Prostate gland (tissue), 2 donors: ENCODE data around the gene MLIP.

Source experiments
- POLR2A ChIP-seq: fragments of 450-650 bp; IDR thresholded peaks from one replicate; pipeline ENCODE4 v1.6.1; 2016; ENCODE audit warnings: antibody characterized with exemption, mild to moderate bottlenecking
- TF ChIP-seq, protein P1 (sequence below), 4 experiments: fragments of 200-600 bp in 2 of 4; fragments of 450-650 bp in 2 of 4; sonication (generic) in 2 of 4; IDR thresholded peaks; 1 replicate in 3 of 4; 2 replicates in 1 of 4; pipeline ENCODE4 v1.5.1; 2016 to 2019; ENCODE audit warnings: antibody characterized with exemption in 4 of 4, mild to moderate bottlenecking in 2 of 4, moderate library complexity in 2 of 4

DNA sequence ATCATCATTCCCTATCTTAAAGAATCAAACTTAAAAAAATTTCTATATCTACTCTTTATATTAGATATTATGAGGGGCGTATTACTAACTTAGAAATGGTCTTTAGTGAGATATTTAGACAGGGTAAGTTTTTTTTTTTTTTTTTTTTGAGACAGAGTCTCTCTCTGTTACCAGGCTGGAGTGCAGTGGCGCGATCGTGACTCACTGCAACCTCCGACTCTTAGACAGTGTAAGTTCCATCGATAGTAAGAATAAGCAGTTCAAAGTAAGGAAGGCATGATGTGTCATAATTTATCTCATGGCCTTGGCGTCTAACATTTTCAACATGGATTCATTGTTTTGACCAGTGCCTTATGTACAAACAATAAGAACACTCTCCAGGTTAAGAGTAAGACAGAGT is 72.4 kb downstream of the MLIP start:
- TF ChIP-seq, protein P1, sequence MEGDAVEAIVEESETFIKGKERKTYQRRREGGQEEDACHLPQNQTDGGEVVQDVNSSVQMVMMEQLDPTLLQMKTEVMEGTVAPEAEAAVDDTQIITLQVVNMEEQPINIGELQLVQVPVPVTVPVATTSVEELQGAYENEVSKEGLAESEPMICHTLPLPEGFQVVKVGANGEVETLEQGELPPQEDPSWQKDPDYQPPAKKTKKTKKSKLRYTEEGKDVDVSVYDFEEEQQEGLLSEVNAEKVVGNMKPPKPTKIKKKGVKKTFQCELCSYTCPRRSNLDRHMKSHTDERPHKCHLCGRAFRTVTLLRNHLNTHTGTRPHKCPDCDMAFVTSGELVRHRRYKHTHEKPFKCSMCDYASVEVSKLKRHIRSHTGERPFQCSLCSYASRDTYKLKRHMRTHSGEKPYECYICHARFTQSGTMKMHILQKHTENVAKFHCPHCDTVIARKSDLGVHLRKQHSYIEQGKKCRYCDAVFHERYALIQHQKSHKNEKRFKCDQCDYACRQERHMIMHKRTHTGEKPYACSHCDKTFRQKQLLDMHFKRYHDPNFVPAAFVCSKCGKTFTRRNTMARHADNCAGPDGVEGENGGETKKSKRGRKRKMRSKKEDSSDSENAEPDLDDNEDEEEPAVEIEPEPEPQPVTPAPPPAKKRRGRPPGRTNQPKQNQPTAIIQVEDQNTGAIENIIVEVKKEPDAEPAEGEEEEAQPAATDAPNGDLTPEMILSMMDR (IDR thresholded peaks at IDR 0.05) = no peak
- TF ChIP-seq POLR2A = no peak
